Activated CD8-positive, alpha-beta T cell treated with anti-CD3 and anti-CD28 coated beads for 36 hours (primary cell): ENCODE measurements around the gene DIS3L2. TPM values are rescaled to one million over a fixed set of nuclear protein-coding genes. Genes with fewer than 3 reads are reported as not detected.

ENCODE experiments used
- ATAC-seq: fragments of 200-7000 bp; cut with Tn5 transposase; one replicate; pipeline ENCODE4 v1.10.0; 2021; ENCODE audit warnings: mild to moderate bottlenecking, moderate library complexity
- CTCF ChIA-PET: fragments of 350-600 bp; sonication (Branson Sonifier 250); formaldehyde crosslinking; loops from one replicate; lab custom pipeline; 2021; ENCODE audit warnings: antibody characterized with exemption; lab: Charles Lee
- POLR2A ChIA-PET: fragments of 350-600 bp; sonication (Branson Sonifier 250); formaldehyde crosslinking; loops from one replicate; lab custom pipeline; 2021; ENCODE audit warnings: antibody characterized with exemption; lab: Charles Lee
- DNase-seq: peaks from one replicate; pipeline ENCODE4 v3.0.0-alpha.2; 2020
- H3K27ac Mint-ChIP-seq: one replicate; pipeline ENCODE4 v1.8.0; 2021; ENCODE audit warnings: mild to moderate bottlenecking, mixed read lengths
- H3K27me3 Mint-ChIP-seq: one replicate; pipeline ENCODE4 v1.8.0; 2021; ENCODE audit warnings: mixed read lengths
- H3K36me3 Mint-ChIP-seq: one replicate; pipeline ENCODE4 v1.8.0; 2021; ENCODE audit warnings: low read depth, mixed read lengths
- H3K4me1 Mint-ChIP-seq: one replicate; pipeline ENCODE4 v1.8.0; 2021; ENCODE audit warnings: low read depth, mixed read lengths
- H3K4me3 Mint-ChIP-seq: one replicate; pipeline ENCODE4 v1.8.0; 2021; ENCODE audit warnings: mild to moderate bottlenecking, moderate library complexity, mixed read lengths
- H3K9me3 Mint-ChIP-seq: one replicate; pipeline ENCODE4 v1.8.0; 2021; ENCODE audit warnings: mixed read lengths
- intact Hi-C: fragments of 100-400 bp; cut with micrococcal nuclease; formaldehyde crosslinking; loops from one replicate; pipeline ENCODE4 v1.10.0; 2022
- total RNA-seq, 2 experiments: library from RNA; stranded (reverse); gene quantifications; one replicate each; pipeline ENCODE4 v1.2.3, GENCODE V29; 2021
- TF ChIP-seq, protein P1 (sequence below): fragments of 200-600 bp; IDR thresholded peaks from one replicate; pipeline ENCODE4 v1.8.0; 2022; ENCODE audit warnings: antibody characterized with exemption, mild to moderate bottlenecking

The DIS3L2 gene, protein sequence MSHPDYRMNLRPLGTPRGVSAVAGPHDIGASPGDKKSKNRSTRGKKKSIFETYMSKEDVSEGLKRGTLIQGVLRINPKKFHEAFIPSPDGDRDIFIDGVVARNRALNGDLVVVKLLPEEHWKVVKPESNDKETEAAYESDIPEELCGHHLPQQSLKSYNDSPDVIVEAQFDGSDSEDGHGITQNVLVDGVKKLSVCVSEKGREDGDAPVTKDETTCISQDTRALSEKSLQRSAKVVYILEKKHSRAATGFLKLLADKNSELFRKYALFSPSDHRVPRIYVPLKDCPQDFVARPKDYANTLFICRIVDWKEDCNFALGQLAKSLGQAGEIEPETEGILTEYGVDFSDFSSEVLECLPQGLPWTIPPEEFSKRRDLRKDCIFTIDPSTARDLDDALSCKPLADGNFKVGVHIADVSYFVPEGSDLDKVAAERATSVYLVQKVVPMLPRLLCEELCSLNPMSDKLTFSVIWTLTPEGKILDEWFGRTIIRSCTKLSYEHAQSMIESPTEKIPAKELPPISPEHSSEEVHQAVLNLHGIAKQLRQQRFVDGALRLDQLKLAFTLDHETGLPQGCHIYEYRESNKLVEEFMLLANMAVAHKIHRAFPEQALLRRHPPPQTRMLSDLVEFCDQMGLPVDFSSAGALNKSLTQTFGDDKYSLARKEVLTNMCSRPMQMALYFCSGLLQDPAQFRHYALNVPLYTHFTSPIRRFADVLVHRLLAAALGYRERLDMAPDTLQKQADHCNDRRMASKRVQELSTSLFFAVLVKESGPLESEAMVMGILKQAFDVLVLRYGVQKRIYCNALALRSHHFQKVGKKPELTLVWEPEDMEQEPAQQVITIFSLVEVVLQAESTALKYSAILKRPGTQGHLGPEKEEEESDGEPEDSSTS
- 10 to 100 TPM; 26.5 to 27.2 TPM for total RNA-seq

- CTCF ChIA-PET, result interaction anchor here (1.0 to 1.2 kb wide), 2 partner anchors 61 to 181 kb away, joined by 3 to 4 read pairs; no protein-coding TSS in a partner anchor
- no peaks in the 10 kb centered on the region for H3K27me3 Mint-ChIP-seq
- peaks cover 8% of the 10 kb centered on the region for H3K36me3 Mint-ChIP-seq
- TF ChIP-seq, protein P1, sequence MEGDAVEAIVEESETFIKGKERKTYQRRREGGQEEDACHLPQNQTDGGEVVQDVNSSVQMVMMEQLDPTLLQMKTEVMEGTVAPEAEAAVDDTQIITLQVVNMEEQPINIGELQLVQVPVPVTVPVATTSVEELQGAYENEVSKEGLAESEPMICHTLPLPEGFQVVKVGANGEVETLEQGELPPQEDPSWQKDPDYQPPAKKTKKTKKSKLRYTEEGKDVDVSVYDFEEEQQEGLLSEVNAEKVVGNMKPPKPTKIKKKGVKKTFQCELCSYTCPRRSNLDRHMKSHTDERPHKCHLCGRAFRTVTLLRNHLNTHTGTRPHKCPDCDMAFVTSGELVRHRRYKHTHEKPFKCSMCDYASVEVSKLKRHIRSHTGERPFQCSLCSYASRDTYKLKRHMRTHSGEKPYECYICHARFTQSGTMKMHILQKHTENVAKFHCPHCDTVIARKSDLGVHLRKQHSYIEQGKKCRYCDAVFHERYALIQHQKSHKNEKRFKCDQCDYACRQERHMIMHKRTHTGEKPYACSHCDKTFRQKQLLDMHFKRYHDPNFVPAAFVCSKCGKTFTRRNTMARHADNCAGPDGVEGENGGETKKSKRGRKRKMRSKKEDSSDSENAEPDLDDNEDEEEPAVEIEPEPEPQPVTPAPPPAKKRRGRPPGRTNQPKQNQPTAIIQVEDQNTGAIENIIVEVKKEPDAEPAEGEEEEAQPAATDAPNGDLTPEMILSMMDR, result no peak
- intact Hi-C loops, result no loop called here
- DNase-seq, result peak; percentile 88
- H3K27ac Mint-ChIP-seq, result peak within 1 kb of the TSS; percentile 93
- peak within 1 kb of the TSS; percentile 83 for H3K4me3 Mint-ChIP-seq
- peak; percentile 94 for ATAC-seq
- peaks cover 29% of the 10 kb centered on the region for H3K4me1 Mint-ChIP-seq
- POLR2A ChIA-PET, result interaction anchor here (0.6 to 1.4 kb wide), 7 partner anchors 10 to 179 kb away, joined by 3 to 4 read pairs (median 3); no protein-coding TSS in a partner anchor
- no peaks in the 10 kb centered on the region for H3K9me3 Mint-ChIP-seq
Measured at GRCh38 chr2:231961349-231962166, at the start of gene DIS3L2. TSS of gene DIS3L2 (plus strand) at chr2:231961713. CDS start at chr2:232014928, 53,215 bp downstream.

- ChIA-PET CTCF (interaction anchor here (4.4 kb wide), 1 partner anchor 13 kb away, joined by 28 read pairs; no protein-coding TSS in a partner anchor), POLR2A (no interaction called here)
- intact Hi-C loops, result no loop called here
- TF ChIP-seq, protein P1, result no peak
- Mint-ChIP-seq H3K36me3 (no peaks in the 10 kb centered on the region), H3K4me1 (peaks cover 16% of the 10 kb centered on the region), H3K27me3 (no peaks in the 10 kb centered on the region), H3K27ac (no peak overlapping the region), H3K9me3 (no peaks in the 10 kb centered on the region), H3K4me3 (no peak overlapping the region)
- ATAC-seq (no peak), DNase-seq (no peak)
Measured at GRCh38 chr2:231914077-231914690, 47.3 kb upstream of the DIS3L2 start.

- Mint-ChIP-seq H3K4me3 (no peak overlapping the region), H3K4me1 (no peaks in the 10 kb centered on the region), H3K36me3 (no peaks in the 10 kb centered on the region), H3K9me3 (no peaks in the 10 kb centered on the region), H3K27me3 (no peaks in the 10 kb centered on the region), H3K27ac (no peak overlapping the region)
- ATAC-seq, result no peak
- DNase-seq, result no peak
- intact Hi-C loops, result no loop called here
- ChIA-PET CTCF (interaction anchor here (0.6 to 9.9 kb wide), 6 partner anchors 12 to 418 kb away, joined by 3 to 59 read pairs (median 4); no protein-coding TSS in a partner anchor), POLR2A (interaction anchor here (0.9 kb wide), 1 partner anchor 343 kb away, joined by 3 read pairs; no protein-coding TSS in a partner anchor)
- TF ChIP-seq, protein P1, result no peak
Measured at GRCh38 chr2:231917280-231918066, 44.0 kb upstream of the DIS3L2 start.
